ENCODE measurements around the gene ALOX12B.

ALOX12B gene

GRCh38 chr17:8087075-8087951, at the start of gene ALOX12B:
ALOX12B (minus strand) TSS chr17:8087716; CDS start chr17:8087442, 274 bp downstream.
- in situ Hi-C loops (cut with MboI; ENCODE audit: low sequenced_read_pairs): no loop called here

DNA sequence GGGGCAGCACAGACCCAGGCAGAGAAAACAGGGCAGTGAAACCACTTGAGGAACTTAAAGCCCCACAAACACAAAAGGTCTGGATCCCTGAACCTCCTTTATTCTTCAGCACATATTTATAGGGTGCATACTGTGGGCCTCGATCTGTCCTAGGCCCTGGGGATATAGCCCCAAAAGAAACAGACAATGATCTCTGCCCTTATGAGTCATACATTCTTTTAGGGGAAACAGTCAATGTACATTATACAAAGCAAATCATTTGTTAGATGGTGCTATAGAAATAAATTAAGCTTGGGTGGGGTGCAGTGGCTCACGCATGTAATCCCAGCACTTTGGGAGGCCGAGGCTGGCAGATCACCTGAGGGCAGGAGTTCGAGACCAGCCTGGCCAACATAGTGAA, 46.4 kb upstream of the ALOX12B start:
- in situ Hi-C loops (cut with MboI; ENCODE audit: low sequenced_read_pairs): no loop called here

DNA sequence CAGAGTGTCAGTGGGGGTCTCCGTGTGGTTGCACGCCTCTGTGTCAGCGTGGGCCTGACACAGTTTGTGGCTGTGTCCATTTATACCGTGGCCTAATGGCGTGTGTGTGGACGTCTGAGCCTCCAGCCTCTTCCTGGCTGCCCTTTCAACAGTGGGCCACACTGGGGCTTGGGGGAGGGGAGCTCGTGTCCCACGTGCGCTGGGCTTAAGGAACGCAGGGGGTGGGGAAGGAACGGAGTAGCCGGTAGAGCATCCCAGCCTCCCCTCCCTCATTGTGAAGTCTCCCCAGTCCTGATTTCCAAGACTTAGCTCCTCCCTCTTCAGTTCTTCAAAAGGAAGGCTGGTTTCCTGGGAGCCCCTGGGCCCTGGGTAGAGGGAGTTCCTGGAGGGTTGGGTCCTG, 45.9 kb upstream of the ALOX12B start:
- in situ Hi-C loops (cut with MboI; ENCODE audit: low sequenced_read_pairs): no loop called here

- in situ Hi-C loops (cut with MboI; ENCODE audit: low sequenced_read_pairs): no loop called here
Observed at GRCh38 chr17:8131844-8132441, 44.4 kb upstream of the ALOX12B start.

GRCh38 chr17:8128125-8128784, 40.7 kb upstream of the ALOX12B start:
- in situ Hi-C loops (cut with MboI; ENCODE audit: low sequenced_read_pairs): no loop called here

DNA sequence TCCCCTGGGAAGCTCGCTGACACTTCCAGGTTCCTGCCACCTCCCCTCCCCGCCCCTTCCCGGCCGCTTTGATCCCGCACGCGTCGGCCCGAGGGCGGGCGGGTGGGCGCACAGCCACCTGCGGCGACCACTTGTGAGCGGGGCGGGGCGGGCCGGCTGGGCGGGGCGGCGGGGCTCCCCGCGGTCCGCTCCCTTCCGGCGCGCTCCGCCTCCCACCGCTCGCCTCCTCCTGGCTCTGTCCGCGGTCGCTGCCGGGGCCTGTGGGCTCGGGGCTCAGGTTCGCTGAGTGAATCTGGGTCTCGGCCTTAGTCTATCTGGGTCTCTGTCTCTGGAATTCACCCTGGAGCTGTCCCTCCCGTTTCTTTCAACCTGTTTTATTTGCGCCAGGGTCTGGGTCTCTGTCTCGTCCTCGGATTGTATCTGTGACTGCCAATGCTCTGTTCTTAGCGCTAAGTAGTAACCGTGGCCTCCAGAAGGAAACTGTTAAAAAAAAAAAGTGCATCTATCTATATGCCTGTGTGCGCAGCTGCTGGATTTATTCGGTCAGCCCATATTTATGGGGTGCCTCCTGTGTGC, 39.1 kb upstream of the ALOX12B start:
- in situ Hi-C loops (cut with MboI; ENCODE audit: low sequenced_read_pairs): no loop called here

DNA sequence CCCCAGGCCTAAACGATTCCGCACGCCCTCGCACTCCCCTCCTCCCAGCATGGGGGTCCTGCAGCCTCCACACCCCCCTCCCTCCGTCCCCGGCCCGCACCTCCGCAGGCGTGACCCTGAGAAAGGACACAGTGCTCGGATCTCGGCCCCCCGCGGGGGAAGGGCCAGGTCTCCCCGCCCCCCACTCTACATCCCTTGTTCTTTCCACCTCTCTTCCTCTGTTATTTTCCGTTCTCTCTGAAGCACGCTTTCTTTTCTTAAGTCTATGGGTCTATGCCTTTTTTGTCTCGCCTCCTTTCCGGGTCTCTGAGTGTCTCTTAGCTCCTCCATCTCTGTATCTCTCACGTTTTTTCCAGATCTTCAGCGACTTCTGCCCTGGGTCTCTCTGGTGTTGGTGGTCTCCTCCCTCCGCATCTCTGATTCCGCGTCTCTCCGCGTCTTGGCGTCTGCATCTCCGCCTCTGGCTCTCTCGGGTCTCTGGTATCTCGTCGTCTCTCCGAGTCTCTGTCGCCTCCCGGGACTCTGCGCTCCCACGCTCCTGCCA, 38.5 kb upstream of the ALOX12B start:
- in situ Hi-C loops (cut with MboI; ENCODE audit: low sequenced_read_pairs): no loop called here

DNA sequence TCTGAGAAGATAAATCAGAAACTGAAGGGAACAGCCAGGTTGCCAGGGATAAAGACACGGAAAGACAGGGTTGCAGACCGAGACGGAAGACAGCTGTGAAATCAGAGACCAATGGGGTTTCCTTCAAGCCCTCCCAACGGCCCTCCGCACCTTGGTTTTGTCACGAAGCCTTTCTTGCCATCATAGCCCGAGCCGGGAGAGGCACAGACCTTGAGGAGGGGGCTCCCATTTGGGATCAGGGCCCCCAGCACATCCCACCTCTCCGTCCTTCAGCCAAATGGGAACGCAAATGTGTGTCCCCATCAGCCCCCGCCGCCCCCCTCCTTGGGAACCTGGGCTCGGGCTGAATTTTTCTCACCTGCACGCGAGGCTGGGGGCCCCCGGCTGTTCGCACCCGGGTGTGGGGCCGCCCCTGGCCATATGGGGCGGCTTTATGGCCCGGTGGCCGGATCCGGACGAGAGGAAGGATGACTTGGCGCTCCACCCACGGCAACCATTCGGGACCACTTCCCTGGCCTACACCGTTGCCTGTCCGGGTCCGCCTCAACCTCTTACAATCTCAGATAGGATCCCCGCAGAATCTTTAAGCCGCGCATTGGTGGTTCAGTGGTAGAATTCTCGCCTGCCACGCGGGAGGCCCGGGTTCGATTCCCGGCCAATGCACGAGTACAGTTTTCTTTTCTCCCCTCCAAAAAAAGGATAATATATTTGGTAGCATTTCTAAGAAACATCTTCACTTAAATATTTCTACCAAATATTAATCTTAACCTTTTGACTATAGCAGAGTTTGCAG, 37.8 kb upstream of the ALOX12B start:
- in situ Hi-C loops (cut with MboI; ENCODE audit: low sequenced_read_pairs): no loop called here

DNA sequence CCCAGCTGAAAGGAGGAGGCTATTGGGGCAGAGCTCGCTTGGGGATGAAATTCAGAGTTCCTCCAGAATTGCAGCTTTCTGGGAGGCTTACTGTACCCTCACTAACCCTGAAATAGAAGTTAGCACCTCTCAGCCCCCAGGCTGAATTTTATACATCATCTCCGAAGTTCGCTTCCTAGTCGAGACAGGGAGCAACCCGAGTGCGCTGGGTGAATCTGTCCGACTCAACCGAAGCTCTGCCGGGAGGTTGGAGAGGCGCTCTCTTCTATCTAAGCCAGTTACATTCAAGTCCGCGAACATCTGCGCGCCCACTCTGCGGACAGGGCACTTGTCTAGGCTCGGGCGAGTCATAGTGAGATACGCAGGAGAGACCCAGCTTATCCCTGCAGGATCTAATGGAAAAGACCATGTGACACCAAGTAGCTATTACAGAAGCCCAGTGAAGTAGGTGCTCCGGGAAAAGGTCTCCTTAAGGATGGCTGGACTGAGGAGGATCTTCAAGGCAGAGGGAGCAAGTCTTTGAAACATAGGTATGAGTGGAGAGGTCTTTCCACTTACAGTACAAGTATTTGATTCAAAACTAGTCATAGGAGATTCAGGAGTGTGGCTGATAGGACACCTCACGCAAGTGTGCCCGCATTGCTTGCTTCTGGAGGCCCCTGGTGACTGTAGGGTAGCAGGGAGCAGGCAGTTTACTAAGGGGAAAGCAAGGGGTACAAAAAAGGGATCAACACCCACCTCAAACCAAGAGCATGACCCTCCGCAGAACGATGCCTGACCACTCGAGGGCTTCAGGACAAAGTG, 37.0 kb upstream of the ALOX12B start:
- in situ Hi-C loops (cut with MboI; ENCODE audit: low sequenced_read_pairs): no loop called here

DNA sequence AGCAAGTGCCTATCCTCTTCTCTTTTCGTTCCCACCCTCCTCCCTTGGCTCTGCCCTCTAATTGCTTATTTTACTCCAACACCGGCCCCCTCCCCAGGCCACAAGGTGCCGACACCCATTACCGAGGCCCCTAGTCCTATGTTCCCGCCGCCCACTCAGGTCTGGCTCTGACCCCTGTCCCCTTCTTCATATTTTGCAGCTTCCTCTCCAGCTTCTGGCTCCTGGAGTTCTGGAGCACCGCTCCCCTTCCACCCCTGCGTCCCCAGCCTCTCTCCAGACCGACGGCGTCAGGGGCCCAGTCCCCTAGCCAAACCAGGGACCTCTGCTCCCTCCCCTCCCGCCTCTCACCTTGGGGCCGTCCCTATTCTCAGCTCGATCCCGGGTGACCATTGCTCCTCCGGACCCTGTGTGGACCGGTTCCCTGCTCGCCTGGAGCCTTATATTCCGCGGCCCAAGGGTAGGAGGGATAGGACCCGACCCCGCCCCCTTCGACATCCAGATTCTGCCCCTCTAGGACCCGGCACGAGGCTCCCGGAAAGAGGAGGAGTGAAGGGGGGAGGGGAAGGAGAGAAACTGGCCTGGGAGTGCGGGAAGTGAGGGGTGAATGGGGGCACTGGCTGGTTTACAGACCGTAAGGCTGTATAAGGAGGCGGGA, 36.3 kb upstream of the ALOX12B start, which contains the start of gene HES7:
TSS of gene HES7 (minus strand) at position 412 of the 655 bp plus-strand sequence. CDS start at position 390, 22 bp downstream.
- in situ Hi-C loops (cut with MboI; ENCODE audit: low sequenced_read_pairs): no loop called here

- in situ Hi-C loops (cut with MboI; ENCODE audit: low sequenced_read_pairs): no loop called here
Observed at GRCh38 chr17:8122924-8123694, 35.6 kb upstream of the ALOX12B start.

- in situ Hi-C loops (cut with MboI; ENCODE audit: low sequenced_read_pairs): no loop called here
Observed at GRCh38 chr17:8122422-8122923, 35.0 kb upstream of the ALOX12B start.

DNA sequence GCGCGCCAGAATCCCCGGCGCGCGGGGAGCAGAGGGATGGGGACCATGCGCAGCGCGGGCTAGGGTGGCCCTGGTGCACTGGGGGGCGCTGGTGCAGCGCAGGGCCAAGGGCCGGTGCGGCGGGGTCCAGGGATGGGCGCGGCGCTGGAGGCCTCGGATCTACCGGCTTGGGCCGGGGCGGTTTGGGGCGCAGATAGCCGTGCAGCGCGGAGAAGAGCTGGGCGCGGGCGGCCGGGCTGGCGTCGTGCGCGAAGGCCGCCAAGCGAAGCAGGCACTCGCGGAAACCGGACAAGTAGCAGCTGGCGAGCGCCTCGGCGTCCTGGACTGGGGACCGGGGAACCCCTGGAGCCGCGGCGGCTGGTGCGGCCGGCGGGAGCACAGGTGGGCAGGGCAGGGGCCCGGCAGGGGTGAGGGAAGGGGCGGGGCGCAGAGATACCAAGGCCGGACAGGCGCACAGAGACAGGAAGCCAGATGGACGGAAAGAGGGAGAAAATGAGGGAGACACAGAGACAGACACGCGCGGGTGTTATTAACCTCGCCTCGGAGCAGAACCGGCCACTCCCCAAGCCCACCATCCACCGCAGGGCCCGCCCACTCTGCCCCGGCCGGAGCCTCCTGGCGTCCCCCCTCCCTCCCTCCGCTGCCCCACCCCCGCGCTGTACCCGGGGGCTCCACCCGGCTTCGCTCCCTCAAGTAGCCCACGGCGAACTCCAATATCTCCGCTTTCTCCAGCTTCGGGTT, 34.3 kb upstream of the ALOX12B start:
- in situ Hi-C loops (cut with MboI; ENCODE audit: low sequenced_read_pairs): no loop called here

GRCh38 chr17:8121407-8121680, 33.8 kb upstream of the ALOX12B start:
- in situ Hi-C loops (cut with MboI; ENCODE audit: low sequenced_read_pairs): no loop called here

DNA sequence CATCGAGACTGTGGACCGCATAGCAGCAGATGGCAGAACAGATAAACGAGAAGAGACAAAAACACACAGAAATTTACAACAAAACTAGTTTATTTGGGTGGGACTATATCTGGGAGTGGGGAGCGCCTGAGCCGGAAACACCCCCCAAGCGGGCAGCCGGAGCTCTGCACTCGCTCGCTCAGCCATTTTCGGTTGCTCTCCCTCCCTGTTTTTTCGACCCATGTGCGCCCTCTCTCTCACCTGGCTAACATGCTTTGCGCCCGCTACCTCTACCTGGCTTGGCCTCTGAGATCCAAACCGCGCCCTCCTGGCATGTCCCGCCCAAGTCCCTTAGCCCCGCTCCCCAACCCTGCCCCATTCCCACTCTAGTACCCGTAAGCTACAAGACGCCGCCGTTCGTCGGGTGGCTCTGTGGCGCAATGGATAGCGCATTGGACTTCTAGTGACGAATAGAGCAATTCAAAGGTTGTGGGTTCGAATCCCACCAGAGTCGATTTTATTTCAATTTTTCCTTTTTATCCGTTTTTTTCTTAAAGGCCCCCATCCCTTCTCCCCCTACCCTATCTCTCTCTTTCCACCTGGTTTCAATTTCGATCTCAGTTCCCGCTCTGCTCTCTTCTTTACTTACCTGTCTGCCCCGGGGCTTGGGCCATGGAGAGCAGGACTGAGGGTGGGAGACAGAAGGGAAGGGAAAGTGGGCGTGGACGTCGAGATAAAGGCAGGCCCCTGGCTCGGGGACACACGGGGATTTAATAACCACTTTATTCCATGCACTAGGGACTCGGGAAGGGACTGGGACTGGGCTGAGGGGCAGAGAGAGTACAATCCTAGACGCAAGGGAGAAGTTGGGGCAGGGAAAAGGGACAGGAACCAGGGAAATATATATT, 33.2 kb upstream of the ALOX12B start:
- in situ Hi-C loops (cut with MboI; ENCODE audit: low sequenced_read_pairs): no loop called here

Data from HL-60/S4 treated with phorbol 12-myristate 13-acetate at 8.2 ng/mL for 4 days and 3 days (cell line).